ENCODE data around the gene RUNX1.

The RUNX1 gene

DNA sequence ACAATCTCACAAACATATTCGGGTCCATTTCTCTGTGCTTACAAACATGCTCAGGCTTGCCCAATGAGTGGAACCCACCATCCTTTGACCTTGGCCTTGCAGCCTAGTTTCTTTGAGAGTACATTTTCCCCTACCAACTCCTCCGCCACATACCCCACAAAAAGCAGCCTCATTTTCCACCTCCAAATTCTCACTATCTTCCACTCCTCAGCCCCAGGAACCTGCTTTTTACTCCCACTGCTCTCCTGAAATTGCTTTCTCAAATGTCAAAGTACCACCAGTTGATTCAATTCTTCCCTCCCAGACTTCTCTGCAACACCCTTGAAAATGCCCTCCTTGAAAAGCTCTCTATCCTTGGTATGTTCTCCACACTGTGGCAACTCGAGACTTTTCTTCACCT, 103.8 kb downstream of the RUNX1 start:
- DNase-seq (ENCODE audit: low read depth): no peak
- H3K4me3 ChIP-seq (replicated peaks; ENCODE audit: low read depth, low read length): no peak overlapping the region
- TF ChIP-seq, protein P1, sequence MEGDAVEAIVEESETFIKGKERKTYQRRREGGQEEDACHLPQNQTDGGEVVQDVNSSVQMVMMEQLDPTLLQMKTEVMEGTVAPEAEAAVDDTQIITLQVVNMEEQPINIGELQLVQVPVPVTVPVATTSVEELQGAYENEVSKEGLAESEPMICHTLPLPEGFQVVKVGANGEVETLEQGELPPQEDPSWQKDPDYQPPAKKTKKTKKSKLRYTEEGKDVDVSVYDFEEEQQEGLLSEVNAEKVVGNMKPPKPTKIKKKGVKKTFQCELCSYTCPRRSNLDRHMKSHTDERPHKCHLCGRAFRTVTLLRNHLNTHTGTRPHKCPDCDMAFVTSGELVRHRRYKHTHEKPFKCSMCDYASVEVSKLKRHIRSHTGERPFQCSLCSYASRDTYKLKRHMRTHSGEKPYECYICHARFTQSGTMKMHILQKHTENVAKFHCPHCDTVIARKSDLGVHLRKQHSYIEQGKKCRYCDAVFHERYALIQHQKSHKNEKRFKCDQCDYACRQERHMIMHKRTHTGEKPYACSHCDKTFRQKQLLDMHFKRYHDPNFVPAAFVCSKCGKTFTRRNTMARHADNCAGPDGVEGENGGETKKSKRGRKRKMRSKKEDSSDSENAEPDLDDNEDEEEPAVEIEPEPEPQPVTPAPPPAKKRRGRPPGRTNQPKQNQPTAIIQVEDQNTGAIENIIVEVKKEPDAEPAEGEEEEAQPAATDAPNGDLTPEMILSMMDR (IDR thresholded peaks at IDR 0.05; ENCODE audit: low read length, missing control alignments): no peak

DNA sequence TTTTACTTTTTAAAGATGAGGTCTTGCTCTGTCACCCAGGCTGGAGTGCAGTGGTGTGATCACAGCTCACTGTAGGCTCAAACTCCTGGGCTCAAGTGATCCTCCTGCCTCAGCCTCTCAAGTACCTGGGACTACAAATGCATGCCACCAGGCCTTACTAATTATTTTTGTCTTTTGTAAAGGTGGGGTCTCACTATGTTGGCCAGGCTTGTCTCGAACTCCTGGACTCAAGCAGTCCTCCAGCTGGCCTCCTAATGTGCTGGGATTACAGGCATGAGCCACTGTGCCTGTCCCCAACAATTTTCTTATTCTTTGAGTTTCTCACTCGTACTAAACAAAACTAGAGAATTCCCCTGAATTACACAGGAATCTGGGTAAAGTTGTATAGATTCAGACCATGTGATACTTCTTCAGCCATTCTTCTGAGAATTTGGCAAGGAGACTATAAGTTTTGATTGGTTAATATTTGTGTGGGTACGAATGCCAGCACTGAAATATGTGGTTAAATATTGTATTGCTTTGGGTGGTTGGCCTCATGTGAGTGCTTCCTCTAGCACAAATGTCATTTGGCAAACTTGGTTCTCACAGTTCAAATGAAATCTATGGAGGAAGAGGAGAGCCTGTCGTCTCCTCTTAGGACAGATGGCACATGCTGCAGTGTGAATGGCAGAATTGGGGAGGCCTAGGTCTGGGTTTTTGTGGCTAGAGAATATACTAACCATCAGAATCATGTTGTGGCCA, 104.9 kb downstream of the RUNX1 start:
- no peak overlapping the region for H3K4me3 ChIP-seq (replicated peaks; ENCODE audit: low read depth, low read length)
- TF ChIP-seq, protein P1 (IDR thresholded peaks at IDR 0.05; ENCODE audit: low read length, missing control alignments): no peak
- no peak for DNase-seq (ENCODE audit: low read depth)

DNA sequence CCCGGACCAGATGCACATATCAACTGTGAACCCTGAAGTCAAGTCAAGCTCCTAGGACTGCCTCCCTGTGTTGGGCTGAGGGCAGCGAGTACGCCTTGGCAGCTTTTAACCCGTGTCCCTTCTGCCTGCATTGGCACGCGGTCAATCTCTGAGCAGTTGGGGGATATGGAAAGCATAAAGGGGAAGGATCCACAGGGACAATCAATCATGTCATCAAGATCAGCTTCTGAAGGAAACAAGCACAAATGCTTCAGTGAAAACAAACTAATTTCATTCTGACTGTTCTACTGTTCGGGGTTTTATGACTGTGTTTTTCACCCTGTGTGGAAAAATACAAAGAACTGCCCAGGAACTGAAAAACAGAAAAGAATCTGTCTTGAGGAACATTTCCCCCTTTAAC, 106.2 kb downstream of the RUNX1 start:
- no peak for DNase-seq (ENCODE audit: low read depth)
- H3K4me3 ChIP-seq (replicated peaks; ENCODE audit: low read depth, low read length): no peak overlapping the region
- TF ChIP-seq, protein P1 (IDR thresholded peaks at IDR 0.05; ENCODE audit: low read length, missing control alignments): no peak

DNA sequence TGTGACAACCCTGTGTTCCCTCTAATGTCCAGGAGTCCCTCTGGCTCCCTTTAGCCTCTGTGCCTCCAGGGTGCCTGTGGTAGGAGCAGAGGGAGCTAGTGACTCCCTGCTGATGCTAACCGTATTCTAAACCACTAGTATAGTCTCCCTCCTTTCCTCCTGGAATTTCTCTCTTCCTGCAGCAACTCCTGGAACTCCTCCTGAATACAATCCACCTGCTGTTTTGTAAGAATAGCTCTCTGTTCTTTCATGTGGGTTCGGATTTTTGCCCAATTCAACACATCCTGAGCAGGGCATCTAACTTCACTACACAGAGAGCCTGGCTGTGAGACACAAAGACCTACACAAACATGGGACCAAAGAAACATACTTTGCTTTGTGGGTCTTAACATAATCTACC, 107.9 kb downstream of the RUNX1 start:
- DNase-seq (ENCODE audit: low read depth): no peak
- TF ChIP-seq, protein P1 (IDR thresholded peaks at IDR 0.05; ENCODE audit: low read length, missing control alignments): no peak
- H3K4me3 ChIP-seq (replicated peaks; ENCODE audit: low read depth, low read length): no peak overlapping the region

DNA sequence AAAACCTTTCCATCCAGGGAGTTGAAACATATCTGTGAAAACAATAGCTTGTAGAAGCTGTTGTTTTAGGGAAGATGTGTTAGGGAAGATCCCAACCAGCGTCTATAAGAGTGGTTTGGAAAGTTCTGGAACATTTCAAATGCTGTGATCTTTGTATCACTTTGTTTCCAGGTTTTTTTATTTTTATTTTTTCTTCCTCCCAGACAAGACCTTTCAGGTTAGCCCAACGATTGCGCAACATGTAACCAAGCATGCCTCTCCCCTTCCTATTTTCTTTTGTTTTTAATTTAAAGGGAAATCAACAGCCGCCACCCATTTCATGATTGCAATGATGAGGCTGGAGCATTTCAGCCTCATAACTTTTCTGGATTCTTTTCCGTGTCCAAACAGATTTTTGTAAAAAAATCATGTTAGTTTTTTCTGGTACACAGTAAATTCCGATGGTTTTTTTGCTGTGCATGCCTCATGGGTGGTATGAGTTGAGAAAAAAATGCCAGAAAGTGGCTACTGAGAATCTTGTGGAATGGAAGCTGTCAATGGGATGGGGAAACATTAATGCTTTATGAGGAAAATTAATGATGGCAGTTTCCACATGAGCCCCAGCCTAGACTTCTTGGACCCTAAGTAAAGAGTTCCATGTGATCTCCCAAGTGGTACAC, 109.3 kb downstream of the RUNX1 start:
- TF ChIP-seq, protein P1 (IDR thresholded peaks at IDR 0.05; ENCODE audit: low read length, missing control alignments): no peak
- no peak overlapping the region for H3K4me3 ChIP-seq (replicated peaks; ENCODE audit: low read depth, low read length)
- DNase-seq (ENCODE audit: low read depth): peak; percentile 10

DNA sequence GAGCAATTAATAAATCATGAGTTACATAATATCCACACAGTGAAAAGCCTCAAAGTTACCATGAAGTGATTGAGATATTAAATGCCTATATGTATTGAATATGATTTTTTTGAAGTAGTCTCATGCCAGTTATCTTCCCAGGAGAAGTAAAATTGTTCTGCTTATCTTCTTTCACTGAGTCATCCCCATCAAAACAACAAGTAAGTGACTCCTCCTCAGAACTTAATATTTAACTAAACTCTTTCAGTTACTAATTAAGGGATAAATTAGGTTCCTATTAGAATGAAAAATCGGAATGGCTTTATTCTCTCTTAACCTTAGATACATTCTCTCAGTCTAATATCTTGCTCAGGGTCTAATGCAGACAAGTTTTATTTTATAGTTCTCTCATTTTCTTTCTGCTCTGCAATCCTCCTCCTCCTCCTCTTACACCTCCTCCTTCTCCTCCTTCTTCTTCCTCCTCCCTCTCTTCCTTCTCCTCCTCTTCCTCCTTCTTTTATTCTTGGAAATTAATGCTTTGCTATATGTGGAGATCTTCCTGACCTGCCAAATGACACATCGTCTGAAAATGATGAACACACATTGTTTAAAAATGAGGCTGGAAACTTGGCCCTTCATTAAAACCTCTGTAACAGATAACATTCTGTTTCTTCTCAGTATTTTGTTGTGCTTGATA, 110.9 kb downstream of the RUNX1 start:
- DNase-seq (ENCODE audit: low read depth): peak; percentile 33
- TF ChIP-seq, protein P1 (IDR thresholded peaks at IDR 0.05; ENCODE audit: low read length, missing control alignments): no peak
- H3K4me3 ChIP-seq (replicated peaks; ENCODE audit: low read depth, low read length): no peak overlapping the region

Measured in fibroblast of pulmonary artery (primary cell).